MM.1S (cell line): ENCODE data around the gene RAPGEF4.
"Not testable (repeated sequence)": the region's sequence is repeated elsewhere in the genome, so short reads cannot be mapped to it uniquely, and the experiment has no call there.

Experiments
- CTCF ChIP-seq: fragments of 300-600 bp; sonication (generic); IDR thresholded peaks from 2 replicates; pipeline ENCODE4 v1.5.1; 2016; ENCODE audit warnings: antibody characterized with exemption, low read length, mixed read lengths
- EZH2 ChIP-seq: fragments of 300-600 bp; sonication (generic); optimal IDR thresholded peaks from 2 replicates; pipeline ENCODE3; 2017; ENCODE audit warnings: low read depth, mild to moderate bottlenecking, antibody characterized with exemption, low read length, mixed read lengths

DNA sequence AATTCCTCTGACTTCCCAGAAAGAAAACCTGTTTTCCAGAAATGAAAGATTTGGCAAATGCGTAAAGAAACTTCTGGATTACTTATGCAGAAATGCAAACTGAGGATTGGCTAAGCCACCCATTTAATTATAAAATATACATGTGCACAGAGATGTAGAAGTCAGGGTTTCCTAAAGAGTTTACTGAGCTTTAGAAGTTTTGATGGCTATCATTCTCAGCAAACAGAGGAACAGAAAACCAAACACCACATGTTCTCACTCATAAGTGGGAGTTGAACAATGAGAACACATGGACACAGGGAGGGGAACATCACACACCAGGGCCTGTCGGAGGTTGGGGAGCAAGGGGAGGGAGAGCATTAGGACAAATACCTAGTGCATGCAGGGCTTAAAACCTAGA is 302.6 kb downstream of the RAPGEF4 start:
- TF ChIP-seq CTCF, EZH2: not testable (repeated sequence)
